ENCODE measurements around the gene CEBPG.

GRCh38 chr19:33403973-33404304, 30.4 kb downstream of the CEBPG start:
- no peak for TF ChIP-seq CTCF (IDR thresholded peaks at IDR 0.05; ENCODE audit: insufficient read depth, low read length)
- TF ChIP-seq POLR2AphosphoS5 (IDR thresholded peaks at IDR 0.05; ENCODE audit: low read depth): no peak
